ENCODE results near the gene CASD1. TPM values are rescaled to one million over a fixed set of nuclear protein-coding genes. Genes with fewer than 3 reads are reported as not detected.

CASD1 gene
- total and polyA plus RNA-seq, 8 donors: 7.2 to 19.4 (median 10.6) TPM

DNA sequence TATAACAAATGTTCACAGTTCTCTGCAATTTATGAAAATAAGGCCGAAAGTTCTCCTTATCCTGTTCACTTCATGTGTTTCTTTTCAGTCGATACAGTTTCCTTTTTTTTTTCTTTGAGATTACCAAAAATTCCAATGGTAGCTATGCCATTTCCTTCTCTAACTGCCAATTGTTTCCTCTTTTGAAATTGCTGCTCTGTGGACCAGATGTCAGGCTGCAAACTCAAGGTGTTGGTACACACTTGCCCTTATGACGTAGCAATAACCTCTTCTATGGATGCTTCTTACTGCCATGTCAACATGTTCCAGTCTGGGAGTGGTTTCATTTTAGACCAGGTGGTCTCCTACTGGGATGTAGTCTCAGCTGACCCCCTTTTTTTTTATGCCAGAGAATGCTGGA is 52.9 kb downstream of the CASD1 start:
- Histone ChIP-seq H3K4me1 (no peaks in the 10 kb centered on the region), H3K9me3 (no peaks in the 10 kb centered on the region), H3K4me3 (no peak overlapping the region), H3K27me3 (no peaks in the 10 kb centered on the region), H3K36me3 (no peaks in the 10 kb centered on the region), H3K27ac (no peak overlapping the region)
- WGBS, 2 donors: 92 to 95% methylated on average over 3 of the region's 3 CpGs
- DNase-seq: no peak
- intact Hi-C loops (cut with DNase I): no loop called here
- ATAC-seq: no peak
- TF ChIP-seq, protein P1, sequence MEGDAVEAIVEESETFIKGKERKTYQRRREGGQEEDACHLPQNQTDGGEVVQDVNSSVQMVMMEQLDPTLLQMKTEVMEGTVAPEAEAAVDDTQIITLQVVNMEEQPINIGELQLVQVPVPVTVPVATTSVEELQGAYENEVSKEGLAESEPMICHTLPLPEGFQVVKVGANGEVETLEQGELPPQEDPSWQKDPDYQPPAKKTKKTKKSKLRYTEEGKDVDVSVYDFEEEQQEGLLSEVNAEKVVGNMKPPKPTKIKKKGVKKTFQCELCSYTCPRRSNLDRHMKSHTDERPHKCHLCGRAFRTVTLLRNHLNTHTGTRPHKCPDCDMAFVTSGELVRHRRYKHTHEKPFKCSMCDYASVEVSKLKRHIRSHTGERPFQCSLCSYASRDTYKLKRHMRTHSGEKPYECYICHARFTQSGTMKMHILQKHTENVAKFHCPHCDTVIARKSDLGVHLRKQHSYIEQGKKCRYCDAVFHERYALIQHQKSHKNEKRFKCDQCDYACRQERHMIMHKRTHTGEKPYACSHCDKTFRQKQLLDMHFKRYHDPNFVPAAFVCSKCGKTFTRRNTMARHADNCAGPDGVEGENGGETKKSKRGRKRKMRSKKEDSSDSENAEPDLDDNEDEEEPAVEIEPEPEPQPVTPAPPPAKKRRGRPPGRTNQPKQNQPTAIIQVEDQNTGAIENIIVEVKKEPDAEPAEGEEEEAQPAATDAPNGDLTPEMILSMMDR (IDR thresholded peaks at IDR 0.05): no peak
- FAIRE-seq: no peak

DNA sequence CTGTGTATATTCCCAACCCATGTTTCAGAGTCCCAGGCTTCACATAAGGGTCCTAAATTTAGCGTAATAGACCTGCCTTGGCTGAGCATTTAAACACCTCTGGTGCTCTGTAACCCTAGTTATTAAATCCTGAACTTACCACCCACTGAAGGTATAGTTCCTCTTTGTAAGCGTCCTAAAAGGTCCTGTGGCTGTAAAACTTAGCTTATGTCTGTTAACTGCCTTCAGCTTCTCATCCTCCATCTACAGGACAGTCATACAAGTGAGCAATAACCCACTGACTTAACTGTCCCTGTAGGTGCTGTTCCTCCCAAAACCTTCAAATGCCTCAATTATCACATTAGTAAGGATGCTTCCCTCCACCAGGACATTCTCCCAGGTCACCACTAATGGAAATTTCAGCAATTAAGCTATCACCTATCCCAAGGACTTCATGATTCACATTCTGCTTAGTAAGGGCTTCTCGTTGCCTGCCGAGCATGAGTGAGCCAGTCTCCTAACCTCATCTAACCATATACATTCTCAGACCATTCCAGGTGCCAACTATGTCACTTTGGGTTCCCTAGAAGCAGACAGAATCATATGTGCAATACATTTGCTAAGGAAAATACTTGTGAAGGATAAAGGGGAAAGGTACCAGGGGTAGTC is 55.8 kb downstream of the CASD1 start:
- ATAC-seq (no peak), DNase-seq (no peak), FAIRE-seq (no peak)
- H3K36me3 ChIP-seq: no peaks in the 10 kb centered on the region
- TF ChIP-seq, protein P1 (IDR thresholded peaks at IDR 0.05): no peak
- no peaks in the 10 kb centered on the region for H3K9me3 ChIP-seq
- no peak overlapping the region for H3K4me3 ChIP-seq
- intact Hi-C loops (cut with DNase I): no loop called here
- 96% methylated on average over 4 of the region's 4 CpGs for WGBS, 2 donors
- H3K4me1 ChIP-seq: no peaks in the 10 kb centered on the region
- no peaks in the 10 kb centered on the region for H3K27me3 ChIP-seq
- no peak overlapping the region for H3K27ac ChIP-seq

DNA sequence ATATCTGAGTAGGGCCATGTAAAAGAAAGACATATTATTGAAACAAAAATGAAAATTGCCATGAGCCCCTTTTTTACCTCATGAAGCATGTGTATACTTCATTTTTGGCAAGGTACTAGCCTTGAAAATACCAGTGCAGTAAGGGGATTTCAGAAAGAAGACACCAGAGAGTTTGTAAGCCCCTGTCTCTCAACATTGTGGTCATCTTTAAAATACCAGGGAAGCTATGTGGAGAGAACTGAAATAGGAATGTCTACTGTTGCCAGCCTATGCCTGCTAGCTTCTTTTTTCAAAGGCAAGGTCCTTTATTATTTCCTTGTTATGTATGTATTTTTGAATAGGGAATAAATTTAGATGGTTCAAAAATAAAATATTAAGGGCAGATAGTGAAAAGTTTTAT is 57.8 kb downstream of the CASD1 start:
- H3K36me3 ChIP-seq: no peaks in the 10 kb centered on the region
- intact Hi-C loops (cut with DNase I): no loop called here
- TF ChIP-seq, protein P1 (IDR thresholded peaks at IDR 0.05): no peak
- no peaks in the 10 kb centered on the region for H3K9me3 ChIP-seq
- FAIRE-seq (no peak), ATAC-seq (no peak), DNase-seq (no peak)
- H3K27ac ChIP-seq: no peak overlapping the region
- no peaks in the 10 kb centered on the region for H3K4me1 ChIP-seq
- H3K4me3 ChIP-seq: no peak overlapping the region
- H3K27me3 ChIP-seq: no peaks in the 10 kb centered on the region

DNA sequence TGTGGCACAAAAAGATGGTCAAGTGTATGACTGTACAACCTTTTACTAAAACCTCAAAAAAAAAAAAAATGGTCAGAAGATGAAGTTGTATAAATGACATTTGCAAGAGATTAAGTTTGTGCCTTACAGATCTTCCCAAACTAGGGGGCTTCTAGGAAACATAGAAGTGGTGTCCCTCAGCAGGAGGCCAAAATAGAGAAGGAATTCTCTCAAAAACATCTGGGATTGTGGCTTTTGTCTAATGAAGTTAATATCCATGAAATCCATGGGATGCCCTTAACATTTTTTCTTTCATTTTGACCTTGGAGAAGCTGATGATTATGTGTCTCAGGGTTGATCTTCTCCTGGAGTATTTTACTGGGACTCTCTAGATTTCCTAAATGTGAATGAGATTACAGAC is 62.2 kb downstream of the CASD1 start:
- Histone ChIP-seq H3K4me3 (no peak overlapping the region), H3K36me3 (no peaks in the 10 kb centered on the region), H3K27ac (no peak overlapping the region), H3K27me3 (no peaks in the 10 kb centered on the region), H3K9me3 (no peaks in the 10 kb centered on the region), H3K4me1 (no peaks in the 10 kb centered on the region)
- ATAC-seq (no peak), DNase-seq (no peak), FAIRE-seq (no peak)
- intact Hi-C loops (cut with DNase I): no loop called here
- TF ChIP-seq, protein P1 (IDR thresholded peaks at IDR 0.05): no peak

DNA sequence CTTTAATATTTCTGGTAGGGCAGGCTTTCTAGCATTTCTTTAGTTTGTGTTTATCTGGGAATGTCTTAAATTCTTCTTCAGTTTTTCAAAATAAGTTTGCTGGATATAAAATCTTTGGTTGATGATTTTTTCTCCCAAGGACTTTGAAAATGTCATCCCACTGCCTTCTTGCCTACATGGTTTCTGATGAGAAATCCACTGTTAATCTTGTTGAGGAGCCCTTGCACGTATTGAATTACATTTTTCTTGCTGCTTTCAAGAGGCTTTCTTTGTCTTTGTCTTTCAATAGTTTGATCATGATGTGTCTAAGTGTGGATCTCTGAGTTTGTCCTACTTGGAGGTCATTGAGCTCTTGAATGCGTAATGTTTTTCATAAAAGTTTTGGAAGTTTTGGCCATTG is 66.0 kb downstream of the CASD1 start:
- H3K27me3 ChIP-seq: no peaks in the 10 kb centered on the region
- intact Hi-C loops (cut with DNase I): no loop called here
- H3K27ac ChIP-seq: no peak overlapping the region
- H3K9me3 ChIP-seq: no peaks in the 10 kb centered on the region
- H3K36me3 ChIP-seq: no peaks in the 10 kb centered on the region
- H3K4me3 ChIP-seq: no peak overlapping the region
- WGBS, 2 donors: 96 to 98% methylated on average over 2 of the region's 2 CpGs
- no peaks in the 10 kb centered on the region for H3K4me1 ChIP-seq
- DNase-seq: no peak
- no peak for ATAC-seq
- FAIRE-seq: no peak
- TF ChIP-seq, protein P1 (IDR thresholded peaks at IDR 0.05): no peak

Data from pancreas (tissue), 10 donors.